GM21825 (cell line): Measurements from ENCODE around the gene IGLL1.
"Not testable (repeated sequence)": the region's sequence is repeated elsewhere in the genome, so short reads cannot be mapped to it uniquely, and the experiment has no call there.

Source experiments
- ATAC-seq: cut with Tn5 transposase; IDR thresholded peaks from one replicate; pipeline ENCODE4 v1.9.1; 2021; ENCODE audit warnings: mild to moderate bottlenecking, moderate library complexity; ENCODE audit not compliant: unreplicated experiment

Gene IGLL1

DNA sequence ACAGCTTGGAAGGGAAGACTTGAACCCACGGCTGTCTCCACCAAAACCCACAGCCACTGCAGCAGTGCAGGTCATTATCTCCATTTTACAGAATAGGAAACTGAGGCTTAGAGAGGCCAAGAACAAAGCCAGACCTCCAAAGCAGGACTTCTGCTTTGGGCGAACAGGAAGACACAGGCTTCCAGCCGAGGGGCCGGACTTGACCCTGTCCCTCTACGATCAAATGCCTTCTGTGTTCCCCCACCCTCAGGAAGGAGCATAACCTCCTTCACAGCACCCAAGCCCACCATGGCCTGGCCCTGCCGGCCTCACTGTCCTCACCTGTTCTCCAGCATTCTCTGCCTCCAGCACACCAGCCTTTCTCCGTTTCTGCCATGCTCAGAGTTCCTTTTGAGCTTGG, 15.8 kb downstream of the IGLL1 start:
- ATAC-seq = no peak

DNA sequence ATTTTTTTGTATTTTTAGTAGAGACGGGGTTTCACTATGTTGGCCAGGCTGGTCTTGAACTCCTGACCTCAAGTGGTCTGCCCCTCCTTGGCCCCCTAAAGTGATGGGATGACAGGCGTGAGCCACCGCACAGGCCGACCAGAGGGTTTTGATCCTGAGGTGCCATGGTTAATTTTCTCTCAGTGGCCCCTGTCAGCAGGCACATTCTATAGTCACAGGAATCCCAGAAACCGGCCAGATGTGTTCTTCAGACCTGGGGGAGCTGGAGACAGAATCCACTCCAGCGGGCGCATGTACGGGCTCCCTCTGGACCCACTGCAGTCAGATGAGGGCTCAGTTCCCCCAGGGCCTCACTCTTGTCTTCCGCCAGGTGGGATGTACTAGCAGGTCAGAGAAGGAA, 17.0 kb downstream of the IGLL1 start:
- no peak for ATAC-seq

DNA sequence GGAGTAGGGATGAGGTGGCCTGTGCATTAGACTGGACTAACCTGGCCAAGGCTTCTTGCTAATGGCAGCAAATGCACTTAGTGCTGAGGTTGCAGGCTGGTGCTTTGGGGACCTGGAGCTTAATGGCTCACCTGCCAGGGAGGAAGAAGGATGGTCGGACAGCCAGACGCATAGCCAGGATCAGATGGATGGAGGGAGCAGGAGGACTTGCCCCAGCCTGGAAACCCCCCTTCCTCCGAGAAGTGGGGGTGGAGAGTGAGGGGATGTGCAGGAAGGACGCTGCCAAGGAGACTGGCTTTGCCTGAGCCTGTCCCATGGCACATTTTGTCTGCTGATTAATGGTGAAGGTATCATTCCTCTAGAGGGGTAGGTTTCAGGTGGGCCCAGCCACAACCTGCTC, 17.9 kb downstream of the IGLL1 start:
- no peak for ATAC-seq

DNA sequence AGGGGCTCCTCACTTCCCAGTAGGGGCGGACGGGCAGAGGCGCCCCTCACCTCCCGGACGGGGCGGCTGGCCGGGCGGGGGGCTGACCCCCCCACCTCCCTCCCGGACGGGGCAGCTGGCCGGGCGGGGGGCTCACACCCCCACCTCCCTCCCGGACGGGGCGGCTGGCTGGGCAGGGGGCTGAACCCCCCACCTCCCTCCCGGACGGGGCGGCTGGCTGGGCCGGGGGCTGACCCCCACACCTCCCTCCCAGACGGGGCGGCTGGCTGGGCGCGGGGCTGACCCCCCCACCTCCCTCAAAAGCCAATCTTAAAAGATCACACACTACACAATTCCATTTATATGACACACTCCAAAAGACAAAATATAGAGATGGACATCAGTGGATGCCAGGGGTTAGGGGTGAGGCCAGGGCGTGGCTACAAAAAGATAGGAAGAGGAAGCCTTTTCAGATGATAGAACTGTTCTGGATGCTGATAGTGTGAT, 19.0 kb downstream of the IGLL1 start:
- not testable (repeated sequence) for ATAC-seq

DNA sequence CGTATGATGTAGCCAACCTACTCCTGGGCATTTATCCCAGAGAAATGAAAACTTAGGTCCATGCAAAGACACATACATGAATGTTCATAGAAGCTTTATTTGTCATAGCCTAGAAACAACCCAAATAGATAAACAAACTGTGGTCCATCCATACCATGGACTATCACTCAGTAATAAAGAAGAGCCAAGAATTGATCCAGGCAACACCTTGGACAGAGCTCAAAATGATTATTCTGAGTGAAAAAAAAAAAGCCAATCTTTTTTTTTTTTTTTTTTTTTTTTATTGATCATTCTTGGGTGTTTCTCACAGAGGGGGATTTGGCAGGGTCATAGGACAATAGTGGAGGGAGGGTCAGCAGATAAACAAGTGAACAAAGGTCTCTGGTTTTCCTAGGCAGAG, 19.9 kb downstream of the IGLL1 start:
- ATAC-seq = not testable (repeated sequence)

DNA sequence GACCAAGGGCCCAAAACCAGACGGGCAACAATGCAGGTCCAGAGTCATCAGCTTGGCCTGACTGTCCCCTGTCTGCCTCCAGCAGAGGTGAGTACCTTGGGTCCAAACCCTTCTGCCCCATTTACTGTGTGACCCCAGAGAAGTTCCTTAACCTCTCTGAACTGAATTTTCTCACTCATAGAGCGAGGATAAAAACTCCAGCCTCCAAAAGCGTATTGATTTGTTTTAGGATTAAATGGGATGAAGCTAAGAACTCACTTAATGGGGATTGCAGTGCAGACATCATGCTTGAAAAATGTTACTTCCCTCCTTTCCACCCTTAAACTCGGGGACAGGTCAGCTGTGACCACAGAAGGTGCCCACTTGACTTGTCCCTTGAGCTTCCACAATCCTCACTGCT, 22.6 kb downstream of the IGLL1 start:
- ATAC-seq = no peak

DNA sequence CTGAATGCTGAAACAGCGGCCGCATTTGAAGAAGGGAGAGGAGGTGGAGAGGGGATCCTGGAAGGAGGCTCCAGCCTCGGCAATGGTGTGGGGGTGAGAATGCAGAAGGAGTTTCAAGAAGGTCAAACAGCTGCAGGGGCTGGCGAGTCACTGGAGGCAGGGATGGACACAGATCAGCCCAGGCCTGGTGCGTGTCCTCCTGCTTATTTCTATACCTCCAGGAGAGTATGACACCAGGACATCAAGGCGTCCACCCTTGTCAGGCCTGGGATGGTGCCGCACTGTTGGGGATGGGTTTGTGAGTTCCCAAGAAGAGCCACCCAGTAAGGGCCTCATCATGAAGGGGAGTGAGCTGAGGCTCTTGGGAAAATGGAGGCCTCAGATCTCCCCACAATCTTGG, 23.1 kb downstream of the IGLL1 start:
- ATAC-seq = no peak

DNA sequence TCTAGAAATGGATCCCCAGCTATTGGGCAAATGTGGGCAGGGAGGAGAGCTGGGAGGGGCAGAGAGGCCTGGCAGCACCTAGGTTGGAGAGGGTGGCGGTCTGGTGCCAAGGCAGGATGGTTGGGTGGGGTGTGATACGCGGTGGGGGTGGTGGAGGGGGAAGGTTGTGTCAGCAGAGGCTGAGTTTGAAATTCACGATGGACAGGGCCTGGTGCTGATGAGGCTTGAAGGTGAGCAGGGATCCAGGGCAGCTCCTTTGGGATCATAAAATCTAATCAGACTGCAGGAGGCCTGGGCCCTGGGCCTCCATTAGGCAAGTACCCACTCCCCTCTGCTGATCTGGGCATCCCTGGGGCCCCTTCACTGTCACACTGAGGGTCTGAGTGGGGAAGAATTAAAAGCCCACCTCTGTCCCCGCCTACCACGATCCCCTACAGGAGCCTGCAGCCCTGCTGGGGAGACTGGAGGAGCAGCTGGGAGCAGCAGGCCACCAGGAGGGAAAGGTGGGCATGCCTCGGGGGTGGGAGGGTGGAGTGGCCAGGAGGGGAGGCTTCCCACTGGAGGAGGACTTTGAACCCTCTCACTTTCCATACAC, 24.0 kb downstream of the IGLL1 start:
- no peak for ATAC-seq

DNA sequence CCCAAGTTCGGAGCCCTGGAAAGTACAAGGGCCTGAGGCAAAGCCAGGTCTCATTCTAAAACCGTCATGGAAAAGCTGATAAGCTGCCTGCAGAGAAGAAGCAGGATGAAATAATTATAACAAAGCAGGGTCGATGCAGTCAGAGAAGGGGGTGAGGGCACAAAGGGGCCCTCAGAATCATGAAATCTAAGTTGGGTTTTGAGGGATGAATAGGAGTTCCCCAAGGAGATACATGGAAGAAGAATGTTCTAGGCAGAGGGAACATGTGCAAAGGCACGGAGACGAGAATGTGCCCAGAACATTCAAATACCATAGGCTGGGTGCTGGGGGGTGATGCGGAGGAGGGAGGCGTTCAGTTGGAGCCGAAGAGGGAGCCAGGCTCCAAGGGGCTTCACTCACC, 25.0 kb downstream of the IGLL1 start:
- no peak for ATAC-seq

DNA sequence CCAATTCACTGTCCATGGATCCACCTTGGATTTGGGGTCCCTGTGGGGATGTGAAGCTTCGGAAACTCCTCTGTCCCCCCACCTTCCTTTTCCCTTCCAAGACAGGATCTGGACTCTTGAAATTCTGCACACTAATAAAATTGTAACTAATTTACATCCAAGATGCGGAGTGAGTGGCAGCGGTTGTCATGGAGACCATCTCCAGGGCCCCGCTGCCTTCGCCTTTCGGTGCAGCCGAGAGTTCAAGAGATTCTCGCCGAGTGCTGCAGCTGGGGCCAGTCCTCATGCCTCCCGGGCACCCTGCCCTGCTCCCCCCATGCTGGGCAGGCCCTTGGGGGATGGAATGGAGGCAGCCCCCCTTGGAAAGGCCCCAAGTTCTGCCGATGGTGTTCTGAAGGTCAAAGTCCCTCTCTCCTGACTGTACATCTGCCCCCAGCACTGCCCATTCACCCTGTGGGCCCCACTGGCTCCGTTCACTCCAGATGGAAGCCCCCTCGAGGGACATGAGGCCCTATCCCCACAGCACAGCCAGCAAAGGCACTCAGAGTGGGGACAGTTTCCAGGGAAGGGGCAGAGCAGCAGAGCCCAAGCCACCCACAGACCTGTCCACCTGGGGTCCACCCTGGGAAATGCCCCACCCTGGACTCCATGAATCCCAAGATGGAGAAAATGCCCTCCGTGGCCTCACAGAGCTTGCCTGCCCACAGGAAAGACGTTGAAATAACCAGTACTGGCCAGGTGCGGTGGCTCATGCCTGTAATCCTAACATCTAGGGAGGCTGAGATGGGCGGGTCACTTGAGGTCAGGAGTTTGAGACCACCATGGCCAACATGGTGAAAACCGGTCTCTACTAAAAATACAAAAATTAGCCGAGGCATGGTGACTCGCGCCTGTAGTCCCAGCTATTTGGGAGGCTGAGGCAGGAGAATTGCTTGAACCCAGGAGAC, 25.9 kb downstream of the IGLL1 start:
- no peak for ATAC-seq

DNA sequence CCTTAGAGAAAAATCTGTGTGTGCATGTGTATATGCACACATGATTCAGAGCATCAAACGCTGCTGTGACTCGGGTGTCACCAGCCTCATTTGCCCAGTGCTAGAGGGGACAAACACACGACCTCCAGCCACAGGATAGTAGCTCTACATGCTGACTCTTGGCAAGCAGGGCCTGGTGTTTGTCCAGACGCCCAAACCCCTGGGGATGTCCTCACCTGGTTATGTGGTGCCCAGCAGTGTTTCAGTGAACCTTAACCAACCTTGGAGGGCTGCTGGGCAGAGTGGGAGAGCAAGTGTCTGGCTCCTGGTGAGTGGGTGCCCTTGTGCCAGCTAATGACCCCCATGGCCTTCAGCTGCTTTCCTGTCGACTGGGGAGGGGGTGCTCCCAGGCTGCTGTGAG, 26.7 kb downstream of the IGLL1 start:
- ATAC-seq = no peak

DNA sequence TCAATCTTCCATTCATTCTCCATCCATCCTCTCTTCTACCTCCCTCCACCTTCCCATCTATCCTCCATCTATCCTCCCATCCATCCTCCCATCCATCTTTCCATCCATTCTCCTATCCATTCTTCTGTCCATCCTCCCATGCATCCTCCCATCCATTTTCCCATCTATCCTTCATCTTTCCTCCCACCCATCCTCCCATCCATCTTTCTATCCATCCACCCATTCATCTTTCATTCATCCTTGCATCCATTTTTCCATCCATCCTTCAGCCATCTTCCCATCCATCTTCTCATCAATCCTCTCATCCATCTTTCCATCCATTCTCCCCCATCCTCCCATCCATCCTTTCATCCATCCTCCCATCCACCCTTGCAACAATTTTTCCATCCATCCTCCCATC, 27.5 kb downstream of the IGLL1 start:
- ATAC-seq = no peak

DNA sequence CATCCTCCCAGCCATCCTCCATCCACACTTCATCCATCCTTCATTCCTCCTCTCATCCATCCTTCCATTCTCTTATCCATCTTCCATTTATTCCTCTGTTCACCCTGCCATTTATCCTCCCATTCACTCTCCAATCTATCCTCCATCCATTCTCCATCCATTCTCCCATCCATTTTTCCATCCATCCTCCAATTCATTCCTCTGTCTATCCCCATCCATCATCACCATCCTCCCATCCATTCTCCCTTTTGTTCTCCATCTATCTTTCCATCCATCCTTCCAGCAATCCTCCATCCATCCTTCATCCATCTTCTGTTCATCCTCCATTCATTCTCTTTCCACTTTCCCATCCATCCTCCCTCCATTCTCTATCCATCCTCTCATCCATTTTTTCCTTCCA, 28.7 kb downstream of the IGLL1 start:
- no peak for ATAC-seq

DNA sequence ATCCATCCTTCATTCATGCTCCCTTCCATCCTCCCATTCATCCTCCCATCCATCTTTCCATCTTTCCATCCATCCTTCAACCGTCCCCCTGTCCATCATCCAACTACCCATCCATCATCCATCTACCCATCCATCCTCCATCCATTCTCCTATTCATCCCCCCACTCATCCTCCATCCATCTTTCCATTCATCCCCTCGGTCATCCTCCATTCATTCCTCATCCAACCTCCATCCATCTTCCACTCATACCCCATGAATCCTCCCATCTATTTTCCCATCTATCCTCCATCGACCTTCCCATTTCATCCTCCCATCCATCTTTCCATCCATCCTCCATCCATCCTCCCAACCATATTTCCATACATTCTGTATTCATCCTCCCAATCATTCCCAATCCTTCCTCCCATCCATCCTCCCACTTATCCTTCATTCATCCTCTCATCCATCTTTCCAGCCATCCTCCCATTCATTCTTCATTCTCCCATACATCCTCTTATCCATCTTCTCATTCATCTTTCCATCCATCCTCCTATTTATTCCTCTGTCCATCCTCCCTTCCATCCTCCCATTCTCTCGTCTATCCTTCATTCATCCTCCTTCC, 29.9 kb downstream of the IGLL1 start:
- no peak for ATAC-seq

DNA sequence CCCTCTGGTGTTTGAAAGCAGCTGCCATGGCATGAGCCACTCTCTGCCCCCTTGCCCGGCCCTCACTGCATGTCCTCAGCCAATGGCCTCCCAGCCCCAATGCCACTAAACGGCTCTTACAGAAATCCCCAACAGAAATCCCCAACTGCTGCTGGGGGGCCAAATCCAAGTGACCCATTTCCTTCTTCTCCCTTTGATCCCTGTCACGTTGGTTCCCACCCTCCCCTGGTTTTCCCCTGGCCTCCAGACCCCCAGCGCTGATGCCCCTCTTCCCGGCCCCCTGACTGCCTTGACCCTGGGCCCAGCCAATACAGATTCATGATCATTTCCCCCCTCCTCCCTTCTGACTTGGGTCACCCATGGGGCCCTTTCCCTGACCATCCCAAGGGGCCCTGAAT, 30.9 kb downstream of the IGLL1 start:
- ATAC-seq = no peak

DNA sequence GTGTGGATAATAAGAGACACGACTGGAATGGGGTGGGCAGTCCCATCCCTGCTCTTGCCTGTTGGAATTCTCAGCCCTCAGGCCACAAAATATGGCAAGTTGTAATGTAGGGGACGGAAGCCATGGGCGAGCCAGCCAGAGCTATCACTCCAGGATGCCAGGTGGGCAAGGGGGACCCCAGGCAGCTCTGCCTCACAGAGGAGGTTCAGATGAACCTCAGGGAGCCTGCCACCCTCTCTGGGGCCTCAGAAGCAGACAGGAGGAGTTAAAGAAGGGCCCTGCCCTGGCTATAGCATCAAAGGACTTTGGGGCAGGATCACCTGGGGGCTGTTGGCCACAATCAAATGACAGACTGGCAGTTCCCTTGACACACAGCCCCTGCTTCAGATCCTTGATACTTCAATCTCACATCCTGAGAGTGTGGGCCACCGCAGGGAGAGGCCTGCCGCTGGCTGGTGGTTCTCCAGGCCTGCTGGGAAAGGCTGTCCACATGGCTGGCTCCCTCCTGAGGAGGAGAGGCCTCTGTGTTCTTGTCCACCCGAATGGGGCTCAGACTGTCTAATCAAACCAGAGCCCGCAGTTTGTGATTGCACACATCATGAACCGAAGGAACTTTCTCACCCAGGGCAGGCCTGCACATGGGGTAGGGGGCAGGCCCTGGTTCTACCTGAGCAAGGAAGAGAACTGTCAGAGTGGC, 31.4 kb downstream of the IGLL1 start:
- no peak for ATAC-seq

DNA sequence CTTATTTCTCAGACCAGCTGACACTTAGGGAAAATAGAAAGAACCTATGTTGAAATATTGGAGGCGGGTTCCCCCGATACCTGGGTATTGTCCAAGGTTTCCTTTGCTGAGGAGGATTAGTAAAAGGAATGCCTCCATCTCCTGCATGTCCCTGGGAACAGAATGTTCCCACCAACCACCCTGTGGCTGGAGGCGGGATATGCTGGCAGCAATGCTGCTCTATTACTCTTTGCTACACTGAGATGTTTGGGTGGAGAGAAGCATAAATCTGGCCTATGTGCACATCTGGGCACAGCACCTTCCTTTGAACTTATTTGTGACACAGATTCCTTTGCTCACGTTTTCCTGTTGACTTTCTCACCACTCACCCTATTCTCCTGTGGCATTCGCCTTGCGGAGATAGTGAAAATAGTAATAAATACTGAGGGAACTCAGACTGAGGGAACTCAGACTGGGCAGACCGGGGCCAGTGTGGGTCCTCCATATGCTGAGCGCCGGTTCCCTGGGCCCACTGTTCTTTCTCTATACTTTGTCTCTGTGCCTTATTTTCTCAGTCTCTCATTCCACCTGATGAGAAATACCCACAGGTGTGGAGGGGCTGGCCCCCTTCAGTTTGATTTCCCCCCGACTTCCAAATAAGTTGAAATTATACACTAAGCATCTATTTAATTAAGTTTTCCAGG, 32.1 kb downstream of the IGLL1 start:
- ATAC-seq = no peak

DNA sequence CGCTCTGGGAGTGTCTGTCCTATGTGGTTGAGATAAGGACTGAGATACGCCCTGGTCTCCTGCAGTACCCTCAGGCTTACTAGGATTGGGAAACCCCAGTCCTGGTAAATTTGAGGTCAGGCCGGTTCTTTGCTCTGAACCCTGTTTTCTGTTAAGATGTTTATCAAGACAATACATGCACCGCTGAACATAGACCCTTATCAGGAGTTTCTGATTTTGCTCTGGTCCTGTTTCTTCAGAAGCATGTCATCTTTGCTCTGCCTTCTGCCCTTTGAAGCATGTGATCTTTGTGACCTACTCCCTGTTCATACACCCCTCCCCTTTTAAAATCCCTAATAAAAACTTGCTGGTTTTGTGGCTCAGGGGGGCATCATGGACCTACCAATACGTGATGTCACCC, 32.7 kb downstream of the IGLL1 start:
- not testable (repeated sequence) for ATAC-seq

DNA sequence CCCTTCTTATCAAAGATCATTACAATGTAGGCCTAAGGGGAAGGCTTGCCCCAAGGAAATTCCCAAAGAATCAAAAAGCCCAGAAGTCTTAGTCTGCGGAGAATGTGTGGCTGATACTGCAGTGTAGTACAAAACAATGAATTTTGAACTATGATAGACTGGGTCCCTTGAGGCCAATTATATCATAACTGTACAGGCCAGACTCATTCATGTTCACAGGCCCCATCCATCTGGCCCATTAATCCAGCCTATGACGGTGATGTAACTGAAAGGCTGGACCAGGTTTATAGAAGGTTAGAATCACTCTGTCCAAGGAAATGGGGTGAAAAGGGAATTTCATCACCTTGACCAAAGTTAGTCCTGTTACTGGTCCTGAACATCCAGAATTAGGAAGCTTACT, 35.2 kb downstream of the IGLL1 start:
- no peak for ATAC-seq

DNA sequence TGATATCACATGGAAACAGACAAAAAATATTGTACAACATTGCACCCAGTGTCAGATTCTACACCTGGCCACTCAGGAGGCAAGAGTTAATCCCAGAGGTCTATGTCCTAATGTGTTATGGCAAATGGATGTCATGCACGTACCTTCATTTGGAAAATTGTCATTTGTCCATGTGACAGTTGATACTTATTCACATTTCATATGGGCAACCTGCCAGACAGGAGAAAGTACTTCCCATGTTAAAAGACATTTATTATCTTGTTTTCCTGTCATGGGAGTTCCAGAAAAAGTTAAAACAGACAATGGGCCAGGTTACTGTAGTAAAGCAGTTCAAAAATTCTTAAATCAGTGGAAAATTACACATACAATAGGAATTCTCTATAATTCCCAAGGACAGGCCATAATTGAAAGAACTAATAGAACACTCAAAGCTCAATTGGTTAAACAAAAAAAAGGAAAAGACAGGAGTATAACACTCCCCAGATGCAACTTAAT, 36.5 kb downstream of the IGLL1 start:
- not testable (repeated sequence) for ATAC-seq

DNA sequence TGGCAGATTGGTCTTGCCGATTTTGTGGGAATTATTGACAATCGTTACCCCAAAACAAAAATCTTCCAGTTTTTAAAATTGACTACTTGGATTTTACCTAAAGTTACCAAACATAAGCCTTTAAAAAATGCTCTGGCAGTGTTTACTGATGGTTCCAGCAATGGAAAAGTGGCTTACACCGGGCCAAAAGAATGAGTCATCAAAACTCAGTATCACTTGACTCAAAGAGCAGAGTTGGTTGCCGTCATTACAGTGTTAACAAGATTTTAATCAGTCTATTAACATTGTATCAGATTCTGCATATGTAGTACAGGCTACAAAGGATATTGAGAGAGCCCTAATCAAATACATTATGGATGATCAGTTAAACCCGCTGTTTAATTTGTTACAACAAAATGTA, 37.2 kb downstream of the IGLL1 start:
- ATAC-seq = no peak
